ENCODE measurements around the gene LRRC45. TPM values are rescaled to one million over a fixed set of nuclear protein-coding genes. Genes with fewer than 3 reads are reported as not detected.

LRRC45 gene
- polyA plus RNA-seq, 1 donor (not counting 4 experiments of a cell fraction or from before 2014, with no cell fraction given), result 2.5 TPM

DNA sequence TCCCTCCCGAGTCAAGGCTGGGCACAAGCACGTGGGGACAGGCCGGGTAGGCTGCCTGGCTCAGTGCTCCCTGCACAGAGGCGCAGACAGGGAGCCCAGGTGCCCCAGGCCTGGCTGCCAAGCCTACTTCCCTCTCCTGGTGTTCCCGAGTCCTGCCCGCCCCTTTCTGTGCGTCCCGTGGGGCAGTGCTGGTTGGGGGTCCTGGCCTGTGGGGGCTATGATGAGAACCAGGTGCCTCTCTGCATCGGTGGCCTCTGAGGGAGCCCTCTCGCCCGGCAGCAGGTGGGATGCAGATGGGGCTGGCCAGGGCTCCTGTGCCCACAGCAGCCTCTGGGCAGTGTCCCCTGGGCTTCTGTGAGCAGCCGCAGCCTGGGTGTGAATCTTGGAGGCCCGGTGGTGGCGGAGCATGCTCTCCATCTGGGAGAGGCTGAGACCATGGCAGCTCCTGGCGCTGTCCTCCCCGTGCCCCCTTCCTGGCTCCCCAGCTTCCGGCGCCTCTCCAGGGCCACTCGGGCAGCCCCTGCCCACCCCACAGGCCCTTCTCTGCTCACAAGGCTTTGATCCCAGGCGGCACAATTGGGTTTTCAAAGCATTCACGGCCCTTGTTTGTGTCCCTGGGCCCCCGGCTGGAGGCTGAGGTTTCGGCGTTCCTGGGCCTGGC, 7.7 kb upstream of the LRRC45 start:
- no peaks in the 10 kb centered on the region for H3K9me1 ChIP-seq (ENCODE audit: control insufficient read depth, extremely low read depth, insufficient read depth, low read length)
- TF ChIP-seq EZH2 (IDR thresholded peaks at IDR 0.05; ENCODE audit: low read length), result no peak
- TF ChIP-seq, protein P1, sequence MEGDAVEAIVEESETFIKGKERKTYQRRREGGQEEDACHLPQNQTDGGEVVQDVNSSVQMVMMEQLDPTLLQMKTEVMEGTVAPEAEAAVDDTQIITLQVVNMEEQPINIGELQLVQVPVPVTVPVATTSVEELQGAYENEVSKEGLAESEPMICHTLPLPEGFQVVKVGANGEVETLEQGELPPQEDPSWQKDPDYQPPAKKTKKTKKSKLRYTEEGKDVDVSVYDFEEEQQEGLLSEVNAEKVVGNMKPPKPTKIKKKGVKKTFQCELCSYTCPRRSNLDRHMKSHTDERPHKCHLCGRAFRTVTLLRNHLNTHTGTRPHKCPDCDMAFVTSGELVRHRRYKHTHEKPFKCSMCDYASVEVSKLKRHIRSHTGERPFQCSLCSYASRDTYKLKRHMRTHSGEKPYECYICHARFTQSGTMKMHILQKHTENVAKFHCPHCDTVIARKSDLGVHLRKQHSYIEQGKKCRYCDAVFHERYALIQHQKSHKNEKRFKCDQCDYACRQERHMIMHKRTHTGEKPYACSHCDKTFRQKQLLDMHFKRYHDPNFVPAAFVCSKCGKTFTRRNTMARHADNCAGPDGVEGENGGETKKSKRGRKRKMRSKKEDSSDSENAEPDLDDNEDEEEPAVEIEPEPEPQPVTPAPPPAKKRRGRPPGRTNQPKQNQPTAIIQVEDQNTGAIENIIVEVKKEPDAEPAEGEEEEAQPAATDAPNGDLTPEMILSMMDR (optimal IDR thresholded peaks at IDR 0.05 in 1 of 3, IDR thresholded peaks at IDR 0.05 in 1 of 3, conservative IDR thresholded peaks at IDR 0.05 in 1 of 3; ENCODE audit: extremely low read depth in 1 of 3, insufficient read depth in 2 of 3, low read length in 3 of 3), result no peak
- FAIRE-seq (no peak), DNase-seq (ENCODE audit: low read depth, low spot score) (no peak)
- H4K20me1 ChIP-seq (ENCODE audit: control insufficient read depth, extremely low read depth, insufficient read depth, low read length), result peaks cover 6% of the 10 kb centered on the region
- no peak overlapping the region for H3K9ac ChIP-seq (ENCODE audit: control insufficient read depth, extremely low read depth, insufficient read depth, low read length)
- H3K4me1 ChIP-seq (ENCODE audit: control insufficient read depth, extremely low read depth, insufficient read depth, low read length), result peaks cover 18% of the 10 kb centered on the region
- no peaks in the 10 kb centered on the region for H3K27me3 ChIP-seq (ENCODE audit: control insufficient read depth, extremely low read depth, insufficient read depth, low read length)
- dilution Hi-C loops (cut with MboI; ENCODE audit: extremely low pct_ligation_motif_present, low sequenced_read_pairs), result no loop called here
- peaks cover 0 to 4% of the 10 kb centered on the region in 2 experiments for H3K36me3 ChIP-seq (ENCODE audit: control insufficient read depth in 2 of 2, extremely low read depth in 1 of 2, insufficient read depth in 2 of 2, low read length in 2 of 2)
- H3K4me3 ChIP-seq (ENCODE audit: control insufficient read depth in 2 of 3, extremely low read depth in 1 of 3, insufficient read depth in 2 of 3, low read depth in 1 of 3, low read length in 3 of 3), result no peak overlapping the region
- no peaks in the 10 kb centered on the region for H3K79me2 ChIP-seq (ENCODE audit: control insufficient read depth, insufficient read depth, low read length)
- no peak overlapping the region for H3K4me2 ChIP-seq (ENCODE audit: control insufficient read depth, extremely low read depth, insufficient read depth, low read depth, low read length)
- H3K9me3 ChIP-seq (ENCODE audit: control insufficient read depth, low read depth, low read length), result no peaks in the 10 kb centered on the region
- no peak overlapping the region for H3K27ac ChIP-seq (ENCODE audit: control insufficient read depth, insufficient read depth, low read length)
- H2AFZ ChIP-seq (ENCODE audit: control insufficient read depth, low read length), result no peak overlapping the region

DNA sequence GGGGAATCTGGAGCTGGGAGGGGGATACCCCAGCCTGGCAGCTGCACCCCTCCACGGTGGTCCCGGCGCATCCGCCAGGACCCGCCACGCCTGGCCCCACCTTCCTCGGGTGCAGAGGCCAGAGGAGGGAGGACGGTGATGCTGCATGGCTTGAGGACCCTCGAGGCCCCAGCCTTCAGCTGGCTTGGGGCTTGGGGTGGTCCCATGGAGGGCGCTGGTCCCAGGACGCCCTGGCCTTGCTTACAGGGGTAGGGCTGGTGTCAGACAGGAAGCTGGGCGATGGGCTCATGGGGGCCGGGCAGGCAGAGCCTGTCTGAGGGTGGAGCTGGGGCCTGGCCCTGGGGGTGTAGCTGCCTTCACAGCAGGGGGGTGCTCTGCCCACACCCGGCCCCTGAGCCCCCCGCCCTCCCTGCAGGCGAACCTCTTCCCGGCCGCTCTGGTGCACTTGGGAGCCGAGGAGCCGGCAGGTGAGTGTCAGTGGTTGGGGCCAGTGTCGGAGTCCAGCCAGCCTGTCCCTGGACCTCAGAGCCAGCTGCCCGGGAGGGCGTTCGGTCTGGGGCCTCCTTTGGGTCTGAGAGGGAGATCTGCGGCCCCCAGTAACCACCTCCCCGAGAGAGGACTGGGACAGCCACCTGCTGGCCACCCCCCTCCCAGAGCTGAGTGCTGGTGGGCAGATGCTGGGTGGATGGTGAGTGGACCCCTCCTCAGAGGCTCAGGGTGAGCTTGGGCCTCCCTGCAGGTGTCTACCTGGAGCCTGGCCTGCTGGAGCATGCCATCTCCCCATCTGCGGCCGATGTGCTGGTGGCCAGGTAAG, 6.8 kb upstream of the LRRC45 start:
- dilution Hi-C loops (cut with MboI; ENCODE audit: extremely low pct_ligation_motif_present, low sequenced_read_pairs), result no loop called here
- no peaks in the 10 kb centered on the region for H3K9me1 ChIP-seq (ENCODE audit: control insufficient read depth, extremely low read depth, insufficient read depth, low read length)
- DNase-seq (ENCODE audit: low read depth, low spot score), result no peak

More for the DNA sequence above, 6.8 kb upstream of the LRRC45 start:
- no peak for TF ChIP-seq EZH2 (IDR thresholded peaks at IDR 0.05; ENCODE audit: low read length)
- TF ChIP-seq, protein P1 (optimal IDR thresholded peaks at IDR 0.05 in 1 of 3, IDR thresholded peaks at IDR 0.05 in 1 of 3, conservative IDR thresholded peaks at IDR 0.05 in 1 of 3; ENCODE audit: extremely low read depth in 1 of 3, insufficient read depth in 2 of 3, low read length in 3 of 3), result no peak
- H3K4me3 ChIP-seq (ENCODE audit: control insufficient read depth in 2 of 3, extremely low read depth in 1 of 3, insufficient read depth in 2 of 3, low read depth in 1 of 3, low read length in 3 of 3), result no peak overlapping the region
- no peaks in the 10 kb centered on the region for H3K9me3 ChIP-seq (ENCODE audit: control insufficient read depth, low read depth, low read length)
- H3K4me1 ChIP-seq (ENCODE audit: control insufficient read depth, extremely low read depth, insufficient read depth, low read length), result peaks cover 22% of the 10 kb centered on the region
- H3K27me3 ChIP-seq (ENCODE audit: control insufficient read depth, extremely low read depth, insufficient read depth, low read length), result no peaks in the 10 kb centered on the region
- H3K9ac ChIP-seq (ENCODE audit: control insufficient read depth, extremely low read depth, insufficient read depth, low read length), result no peak overlapping the region
- no peak overlapping the region for H2AFZ ChIP-seq (ENCODE audit: control insufficient read depth, low read length)
- FAIRE-seq, result no peak
- H3K79me2 ChIP-seq (ENCODE audit: control insufficient read depth, insufficient read depth, low read length), result no peaks in the 10 kb centered on the region
- no peak overlapping the region for H3K4me2 ChIP-seq (ENCODE audit: control insufficient read depth, extremely low read depth, insufficient read depth, low read depth, low read length)
- no peak overlapping the region for H3K27ac ChIP-seq (ENCODE audit: control insufficient read depth, insufficient read depth, low read length)
- H3K36me3 ChIP-seq (ENCODE audit: control insufficient read depth in 2 of 2, extremely low read depth in 1 of 2, insufficient read depth in 2 of 2, low read length in 2 of 2), result peaks cover 0 to 4% of the 10 kb centered on the region in 2 experiments
- peaks cover 6% of the 10 kb centered on the region for H4K20me1 ChIP-seq (ENCODE audit: control insufficient read depth, extremely low read depth, insufficient read depth, low read length)
